ENCODE data around the gene LYST.

Gene LYST

GRCh38 chr1:235635938-235636662 is 230.6 kb downstream of the LYST start:
- H3K27me3 ChIP-seq (ENCODE audit: low read length), result no peaks in the 10 kb centered on the region

DNA sequence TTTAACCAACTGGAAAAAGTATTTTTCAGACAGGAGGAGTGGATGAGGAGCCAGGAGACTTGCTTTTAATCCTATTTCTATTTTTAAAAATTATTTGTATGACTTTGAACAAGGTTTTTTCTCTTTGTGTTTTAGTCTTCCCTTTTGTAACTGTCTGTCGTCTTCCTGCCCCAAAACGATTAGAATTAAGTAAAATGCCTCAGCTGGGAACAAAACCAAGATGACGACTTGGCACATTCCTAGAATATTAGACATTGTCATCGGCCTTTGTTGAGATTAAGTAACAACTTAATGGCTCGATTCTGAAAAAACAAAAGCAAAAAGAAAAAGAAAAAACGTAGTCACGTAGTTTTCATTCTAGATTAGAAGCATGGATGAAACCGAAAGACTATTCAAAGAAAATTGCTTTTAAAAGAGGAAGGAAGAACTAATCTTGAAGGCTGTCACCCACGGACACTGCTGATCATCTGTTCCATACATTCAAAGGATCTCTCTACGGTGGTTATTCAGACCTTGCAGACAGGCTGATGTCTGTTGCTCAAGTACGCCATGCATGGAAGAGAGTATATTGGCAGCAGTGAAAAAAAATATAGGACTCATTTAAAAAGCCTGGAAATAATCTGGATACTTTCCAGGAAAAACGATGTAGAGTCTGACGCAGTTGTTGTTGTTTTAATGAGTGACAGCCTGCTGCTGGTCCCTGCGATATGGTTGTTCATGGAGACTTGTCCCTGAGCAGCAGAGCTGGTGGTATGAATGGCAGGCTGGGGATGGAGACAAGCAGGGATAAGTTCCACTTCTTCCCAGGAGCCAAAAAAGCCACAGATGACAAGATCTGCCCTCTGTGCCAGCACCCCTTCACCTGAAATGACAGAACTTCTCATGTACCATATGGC is 234.0 kb downstream of the LYST start:
- H3K9ac ChIP-seq (ENCODE audit: low read length), result no peak overlapping the region
- H3K4me2 ChIP-seq (ENCODE audit: low read depth, low read length, poor library complexity, severe bottlenecking), result no peak overlapping the region
- no peak overlapping the region for H2AFZ ChIP-seq (ENCODE audit: low read depth, low read length, severe bottlenecking)
- H3K9me2 ChIP-seq (replicated peaks; ENCODE audit: insufficient read depth, low read length), result no peaks in the 10 kb centered on the region
- no peaks in the 10 kb centered on the region for H3K27me3 ChIP-seq (ENCODE audit: low read length)
- no peak overlapping the region for H3K4me3 ChIP-seq (ENCODE audit: insufficient read depth, low read length, poor library complexity, severe bottlenecking)
- no peaks in the 10 kb centered on the region for H3K79me2 ChIP-seq (ENCODE audit: insufficient read depth, low read length)
- H3K27ac ChIP-seq (ENCODE audit: low read depth, low read length), result no peak overlapping the region
- no peaks in the 10 kb centered on the region for H3F3A ChIP-seq (ENCODE audit: insufficient read depth)
- no peaks in the 10 kb centered on the region for H4K20me1 ChIP-seq (ENCODE audit: low read depth, low read length)
- H3K36me3 ChIP-seq (ENCODE audit: low read length), result no peaks in the 10 kb centered on the region
- TF ChIP-seq CTCF (IDR thresholded peaks at IDR 0.05; ENCODE audit: insufficient read depth, low read length, poor library complexity, severe bottlenecking), result no peak
- TF ChIP-seq EZH2phosphoT487 (conservative IDR thresholded peaks at IDR 0.05; ENCODE audit: low read length), result no peak
- H3K9me3 ChIP-seq (ENCODE audit: insufficient read depth, low read length), result no peaks in the 10 kb centered on the region

More at GRCh38 chr1:235635938-235636662, 230.6 kb downstream of the LYST start:
- H3K27ac ChIP-seq (ENCODE audit: low read depth, low read length), result no peak overlapping the region
- no peaks in the 10 kb centered on the region for H3F3A ChIP-seq (ENCODE audit: insufficient read depth)
- H3K9me2 ChIP-seq (replicated peaks; ENCODE audit: insufficient read depth, low read length), result no peaks in the 10 kb centered on the region
- no peak overlapping the region for H3K4me3 ChIP-seq (ENCODE audit: insufficient read depth, low read length, poor library complexity, severe bottlenecking)
- no peak overlapping the region for H3K9ac ChIP-seq (ENCODE audit: low read length)
- TF ChIP-seq CTCF (IDR thresholded peaks at IDR 0.05; ENCODE audit: insufficient read depth, low read length, poor library complexity, severe bottlenecking) (no peak), EZH2phosphoT487 (conservative IDR thresholded peaks at IDR 0.05; ENCODE audit: low read length) (no peak)
- H3K9me3 ChIP-seq (ENCODE audit: insufficient read depth, low read length), result no peaks in the 10 kb centered on the region
- H4K20me1 ChIP-seq (ENCODE audit: low read depth, low read length), result no peaks in the 10 kb centered on the region
- no peak overlapping the region for H2AFZ ChIP-seq (ENCODE audit: low read depth, low read length, severe bottlenecking)
- H3K4me2 ChIP-seq (ENCODE audit: low read depth, low read length, poor library complexity, severe bottlenecking), result no peak overlapping the region
- H3K36me3 ChIP-seq (ENCODE audit: low read length), result no peaks in the 10 kb centered on the region
- H3K79me2 ChIP-seq (ENCODE audit: insufficient read depth, low read length), result no peaks in the 10 kb centered on the region

- no peaks in the 10 kb centered on the region for H3K36me3 ChIP-seq (ENCODE audit: low read length)
- H3F3A ChIP-seq (ENCODE audit: insufficient read depth), result no peaks in the 10 kb centered on the region
- H2AFZ ChIP-seq (ENCODE audit: low read depth, low read length, severe bottlenecking), result no peak overlapping the region
- H3K9me3 ChIP-seq (ENCODE audit: insufficient read depth, low read length), result no peaks in the 10 kb centered on the region
- H4K20me1 ChIP-seq (ENCODE audit: low read depth, low read length), result no peaks in the 10 kb centered on the region
- H3K4me3 ChIP-seq (ENCODE audit: insufficient read depth, low read length, poor library complexity, severe bottlenecking), result no peak overlapping the region
- no peak overlapping the region for H3K4me2 ChIP-seq (ENCODE audit: low read depth, low read length, poor library complexity, severe bottlenecking)
- H3K9ac ChIP-seq (ENCODE audit: low read length), result no peak overlapping the region
- no peaks in the 10 kb centered on the region for H3K79me2 ChIP-seq (ENCODE audit: insufficient read depth, low read length)
- H3K27me3 ChIP-seq (ENCODE audit: low read length), result no peaks in the 10 kb centered on the region
- H3K9me2 ChIP-seq (replicated peaks; ENCODE audit: insufficient read depth, low read length), result no peaks in the 10 kb centered on the region
- TF ChIP-seq CTCF (IDR thresholded peaks at IDR 0.05; ENCODE audit: insufficient read depth, low read length, poor library complexity, severe bottlenecking) (no peak), EZH2phosphoT487 (conservative IDR thresholded peaks at IDR 0.05; ENCODE audit: low read length) (no peak)
- H3K27ac ChIP-seq (ENCODE audit: low read depth, low read length), result no peak overlapping the region
These were observed 234.9 kb downstream of the LYST start for GRCh38 chr1:235631816-235632215.
